Fibroblast of villous mesenchyme (primary cell): ENCODE results near the gene ANO2. TPM values are rescaled to one million over a fixed set of nuclear protein-coding genes. Genes with fewer than 3 reads are reported as not detected.

Source experiments
- DNase-seq: peaks from one replicate; pipeline ENCODE4 v3.0.0-alpha.2; 2010; ENCODE audit warnings: low read depth
- H3K4me3 ChIP-seq: 2 replicates; pipeline ENCODE4 v1.5.1; 2011; ENCODE audit warnings: low read depth, mild to moderate bottlenecking, low read length
- total RNA-seq: library from RNA; depleted of rRNA; stranded (reverse); fragments of >200 nt; gene quantifications from 2 replicates; pipeline ENCODE4 v1.2.3, GENCODE V29; 2012
- TF ChIP-seq, protein P1 (sequence below): IDR thresholded peaks from 2 replicates; pipeline ENCODE4 v1.5.1; 2012; ENCODE audit warnings: low read depth, mild to moderate bottlenecking, low read length; ENCODE audit not compliant: insufficient read depth

ANO2 gene
- total RNA-seq, 1 donor: 0.43 TPM

DNA sequence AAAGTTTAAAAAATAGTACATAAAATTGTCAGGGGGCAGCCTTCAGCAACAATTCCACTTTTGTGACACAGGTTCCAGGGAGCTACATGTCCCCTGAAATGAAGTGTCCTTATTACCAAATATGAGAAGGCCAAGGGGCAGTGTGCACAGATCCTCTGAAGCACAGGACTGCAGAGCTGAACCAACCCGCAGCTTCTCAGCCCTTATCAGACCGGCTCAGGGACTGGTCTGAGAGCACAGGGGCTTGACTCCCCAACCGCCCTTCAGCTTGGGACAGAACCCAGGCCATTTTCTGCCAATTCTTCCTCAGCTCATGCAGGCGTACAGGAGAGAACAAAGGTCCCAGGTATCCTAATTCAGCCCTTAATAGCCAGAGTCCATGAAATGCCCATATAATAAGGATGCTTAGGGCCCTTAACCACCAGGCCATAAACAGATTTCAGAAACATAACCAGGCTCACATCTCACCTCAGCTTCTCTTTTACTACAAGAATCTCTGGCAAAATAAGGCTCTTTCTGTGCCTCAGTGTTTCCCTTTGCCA, 221.3 kb downstream of the ANO2 start:
- TF ChIP-seq, protein P1, sequence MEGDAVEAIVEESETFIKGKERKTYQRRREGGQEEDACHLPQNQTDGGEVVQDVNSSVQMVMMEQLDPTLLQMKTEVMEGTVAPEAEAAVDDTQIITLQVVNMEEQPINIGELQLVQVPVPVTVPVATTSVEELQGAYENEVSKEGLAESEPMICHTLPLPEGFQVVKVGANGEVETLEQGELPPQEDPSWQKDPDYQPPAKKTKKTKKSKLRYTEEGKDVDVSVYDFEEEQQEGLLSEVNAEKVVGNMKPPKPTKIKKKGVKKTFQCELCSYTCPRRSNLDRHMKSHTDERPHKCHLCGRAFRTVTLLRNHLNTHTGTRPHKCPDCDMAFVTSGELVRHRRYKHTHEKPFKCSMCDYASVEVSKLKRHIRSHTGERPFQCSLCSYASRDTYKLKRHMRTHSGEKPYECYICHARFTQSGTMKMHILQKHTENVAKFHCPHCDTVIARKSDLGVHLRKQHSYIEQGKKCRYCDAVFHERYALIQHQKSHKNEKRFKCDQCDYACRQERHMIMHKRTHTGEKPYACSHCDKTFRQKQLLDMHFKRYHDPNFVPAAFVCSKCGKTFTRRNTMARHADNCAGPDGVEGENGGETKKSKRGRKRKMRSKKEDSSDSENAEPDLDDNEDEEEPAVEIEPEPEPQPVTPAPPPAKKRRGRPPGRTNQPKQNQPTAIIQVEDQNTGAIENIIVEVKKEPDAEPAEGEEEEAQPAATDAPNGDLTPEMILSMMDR: no peak
- no peak for DNase-seq

DNA sequence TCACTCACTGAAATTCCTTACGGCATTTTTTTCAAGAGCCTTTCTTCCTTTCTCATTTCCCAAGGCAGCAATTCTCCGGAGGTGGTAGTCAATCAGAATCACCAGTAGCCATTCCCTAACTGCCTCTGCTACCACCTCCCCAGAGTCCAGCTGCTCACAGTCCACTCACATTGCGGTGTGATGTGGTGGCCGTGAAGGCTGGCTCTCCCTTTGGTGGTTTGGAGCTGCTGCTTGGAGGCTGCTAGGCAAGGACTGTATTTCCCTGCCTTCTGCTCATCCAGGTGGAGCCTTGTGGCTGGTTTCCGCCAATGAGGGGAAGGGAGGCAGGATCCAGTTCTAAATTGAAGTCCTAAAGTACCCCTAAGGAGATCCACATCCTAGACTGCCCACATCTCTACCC, 222.0 kb downstream of the ANO2 start:
- no peak for DNase-seq

More for the DNA sequence above, 221.3 kb downstream of the ANO2 start:
- H3K4me3 ChIP-seq: no peak overlapping the region

DNA sequence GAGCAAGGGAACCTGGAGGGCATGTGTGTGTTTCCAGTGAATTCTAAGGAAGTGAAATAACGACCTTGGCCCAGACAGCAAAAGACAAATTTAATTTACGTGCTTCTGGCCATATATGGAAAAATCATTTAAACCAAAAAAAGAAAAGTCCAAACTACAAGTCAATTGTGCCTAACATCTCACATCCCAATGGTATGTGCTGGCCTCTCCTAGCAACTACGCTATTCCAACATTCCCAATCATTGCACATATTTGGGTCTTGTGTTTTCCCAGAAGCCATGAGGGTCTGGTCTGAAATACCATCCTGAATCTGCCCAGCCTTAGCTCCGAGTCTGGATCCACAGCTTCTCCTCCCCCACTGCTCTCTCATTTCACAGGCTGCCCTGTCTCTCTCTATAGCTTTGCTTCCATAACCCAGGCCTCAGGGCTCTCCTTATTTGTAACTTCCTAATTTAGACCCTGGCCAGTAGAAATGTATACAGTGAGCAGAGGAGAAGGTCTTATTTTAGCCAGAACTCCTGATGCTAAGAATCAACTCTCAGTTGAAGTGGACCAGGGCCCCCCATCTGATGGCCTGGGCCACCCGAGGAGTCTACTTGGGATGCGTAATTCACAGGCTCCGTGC, 224.6 kb downstream of the ANO2 start:
- H3K4me3 ChIP-seq: no peak overlapping the region
- no peak for DNase-seq
- TF ChIP-seq, protein P1: no peak

More for the DNA sequence above, 222.0 kb downstream of the ANO2 start:
- TF ChIP-seq, protein P1: no peak
- no peak overlapping the region for H3K4me3 ChIP-seq

DNA sequence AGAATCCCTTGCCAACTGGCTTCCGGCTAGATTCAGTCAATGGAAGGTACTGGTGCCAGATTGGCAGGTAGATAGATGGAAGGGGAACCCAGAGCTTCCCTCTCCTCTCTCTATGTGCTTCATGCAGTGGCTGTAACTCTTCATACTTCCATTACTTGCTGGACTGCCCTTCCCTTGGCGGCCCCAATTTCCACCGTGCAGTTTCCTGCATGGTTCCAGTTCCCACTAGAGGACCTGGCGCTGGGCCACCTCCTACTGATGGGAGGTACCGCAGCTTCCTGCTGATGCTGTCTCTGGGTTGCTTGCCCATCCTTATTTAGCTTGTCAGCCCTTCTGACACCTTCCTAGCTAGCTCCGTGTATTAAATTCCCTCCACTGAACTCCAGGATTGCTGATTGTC, 226.4 kb downstream of the ANO2 start:
- DNase-seq: no peak
- TF ChIP-seq, protein P1: no peak
- H3K4me3 ChIP-seq: no peak overlapping the region

DNA sequence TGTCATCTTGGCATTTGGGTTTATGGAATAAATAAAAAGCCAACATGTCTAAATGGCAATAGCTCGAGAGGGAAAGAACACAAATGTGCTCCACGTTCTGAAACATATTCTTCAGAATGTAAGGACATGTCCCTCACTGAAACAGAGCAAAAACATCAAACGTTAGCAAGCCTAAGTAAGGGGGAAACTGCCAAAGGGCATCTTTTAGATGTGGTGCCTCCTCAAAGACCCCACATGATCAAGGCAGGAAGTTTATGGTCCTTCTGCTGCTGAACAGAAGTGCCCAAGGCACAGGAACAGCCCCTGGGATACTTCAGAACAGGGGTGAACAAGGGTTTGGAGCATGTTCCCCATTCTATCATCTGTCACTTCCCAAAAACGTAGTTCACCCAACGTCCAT, 227.0 kb downstream of the ANO2 start:
- TF ChIP-seq, protein P1: no peak
- H3K4me3 ChIP-seq: no peak overlapping the region
- no peak for DNase-seq

DNA sequence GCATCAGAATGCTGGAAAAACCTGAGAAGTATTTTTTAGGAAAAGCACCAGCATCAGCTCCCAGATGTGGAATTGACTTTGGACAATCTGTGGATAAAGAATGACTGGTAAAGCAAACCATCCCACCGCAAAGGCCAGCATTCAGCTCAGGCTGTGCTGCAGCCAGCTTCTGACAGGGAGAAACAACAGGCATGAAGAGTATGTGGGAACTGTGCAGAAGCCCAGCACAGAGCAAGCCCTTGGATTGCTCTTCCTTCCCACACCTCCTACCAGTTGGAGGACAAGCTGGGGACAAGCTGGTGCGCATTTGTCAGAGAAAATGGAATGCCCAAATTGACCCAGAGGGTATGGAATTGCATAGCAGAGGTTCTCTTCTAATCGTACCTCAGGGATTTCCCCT, 228.1 kb downstream of the ANO2 start:
- TF ChIP-seq, protein P1: no peak
- DNase-seq: no peak
- H3K4me3 ChIP-seq: no peak overlapping the region

DNA sequence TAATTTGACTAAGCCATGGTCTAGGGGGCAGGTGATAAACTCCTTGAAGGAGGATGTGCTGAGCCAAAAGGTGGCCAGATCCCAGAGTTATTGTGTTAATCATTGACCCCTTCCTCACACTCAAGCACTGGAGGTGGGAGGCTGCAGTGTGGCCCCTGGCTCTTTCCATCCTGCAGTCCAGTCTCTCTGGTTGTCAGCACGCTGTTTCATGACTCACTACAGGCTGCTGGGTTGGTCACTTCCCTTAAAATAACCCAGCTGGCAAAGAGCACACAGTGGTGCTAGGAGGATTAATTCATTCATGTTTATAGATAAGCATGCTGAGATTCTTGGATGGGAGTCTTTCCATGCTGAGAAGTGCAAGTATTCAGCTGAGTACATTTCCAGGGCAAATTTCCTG, 228.9 kb downstream of the ANO2 start:
- no peak overlapping the region for H3K4me3 ChIP-seq
- TF ChIP-seq, protein P1: no peak
- DNase-seq: no peak
